HepG2 (cell line): ENCODE measurements around the gene SLC25A25. TPM values are rescaled to one million over a fixed set of nuclear protein-coding genes. Genes with fewer than 3 reads are reported as not detected.

Experiments used
- AFF4 ChIP-seq: sonication (generic); formaldehyde crosslinking; IDR thresholded peaks from 2 replicates; pipeline ENCODE4 v1.4.0; 2020; ENCODE audit warnings: missing genetic modification reagents
- E2F2 ChIP-seq: sonication (generic); formaldehyde crosslinking; IDR thresholded peaks from 2 replicates; pipeline ENCODE4 v1.4.0; 2020; ENCODE audit warnings: missing genetic modification reagents, borderline replicate concordance
- HBP1 ChIP-seq: IDR thresholded peaks from 2 replicates; pipeline ENCODE4 v1.6.1; 2016; ENCODE audit warnings: low read depth, control low read depth
- IKZF4 ChIP-seq: sonication (generic); formaldehyde crosslinking; IDR thresholded peaks from 2 replicates; pipeline ENCODE4 v1.5.1; 2020; ENCODE audit warnings: borderline replicate concordance, mild to moderate bottlenecking, low read depth, missing genetic modification reagents; ENCODE audit errors: not compliant biosample characterization
- IKZF5 ChIP-seq: IDR thresholded peaks from 2 replicates; pipeline ENCODE4 v1.6.1; 2018; ENCODE audit warnings: missing genetic modification reagents, mild to moderate bottlenecking, missing compliant biosample characterization
- KMT2B ChIP-seq: IDR thresholded peaks from 2 replicates; pipeline ENCODE4 v1.6.1; 2016; ENCODE audit warnings: missing genetic modification reagents, missing compliant biosample characterization
- NCOA1 ChIP-seq: sonication (generic); formaldehyde crosslinking; IDR thresholded peaks from 2 replicates; pipeline ENCODE4 v1.9.0; 2021; ENCODE audit warnings: missing genetic modification reagents
- PCBP1 ChIP-seq: fragments of 200-400 bp; formaldehyde crosslinking; IDR thresholded peaks from 2 replicates; pipeline ENCODE4 v1.6.1; 2017; ENCODE audit warnings: mild to moderate bottlenecking, low read depth, low read length, borderline replicate concordance
- PHF5A ChIP-seq: IDR thresholded peaks from one replicate; pipeline ENCODE4 v1.6.1; 2018; ENCODE audit warnings: low read depth, missing genetic modification reagents; ENCODE audit not compliant: unreplicated experiment
- PRMT3 ChIP-seq: sonication (generic); formaldehyde crosslinking; IDR thresholded peaks from 2 replicates; pipeline ENCODE4 v1.8.1; 2022; ENCODE audit warnings: low read depth, mild to moderate bottlenecking, moderate library complexity, missing genetic modification reagents, borderline replicate concordance
- TFDP1 ChIP-seq: IDR thresholded peaks from 2 replicates; pipeline ENCODE4 v1.6.1; 2016; ENCODE audit warnings: missing compliant biosample characterization, missing genetic modification reagents, borderline replicate concordance
- TOPORS ChIP-seq: sonication (generic); formaldehyde crosslinking; IDR thresholded peaks from 2 replicates; pipeline ENCODE4 v1.8.0; 2023; ENCODE audit warnings: mild to moderate bottlenecking, missing genetic modification reagents
- XBP1 ChIP-seq: sonication (generic); formaldehyde crosslinking; IDR thresholded peaks from 2 replicates; pipeline ENCODE4 v1.5.0; 2020; ENCODE audit warnings: missing genetic modification reagents
- ZBTB25 ChIP-seq: IDR thresholded peaks from 2 replicates; pipeline ENCODE4 v1.6.1; 2018; ENCODE audit warnings: missing genetic modification reagents
- ZFX ChIP-seq: sonication (generic); formaldehyde crosslinking; IDR thresholded peaks from 2 replicates; pipeline ENCODE4 v1.4.0; 2020; ENCODE audit warnings: mild to moderate bottlenecking, low read depth, missing genetic modification reagents, moderate library complexity
- ZNF484 ChIP-seq: sonication (generic); formaldehyde crosslinking; IDR thresholded peaks from 2 replicates; pipeline ENCODE4 v1.5.1; 2020; ENCODE audit warnings: mild to moderate bottlenecking, low read depth, missing genetic modification reagents, borderline replicate concordance
- ZNF891 ChIP-seq: sonication (generic); formaldehyde crosslinking; IDR thresholded peaks from 2 replicates; pipeline ENCODE4 v1.5.0; 2020; ENCODE audit warnings: mild to moderate bottlenecking, missing genetic modification reagents
- polyA plus RNA-seq, 8 experiments: library from polyadenylated mRNA; depleted of rRNA in 3 of 8; stranded (reverse) in 7 of 8; unstranded in 1 of 8; fragments of >200 nt; fragmentation: Illumina TruSeq in 4 of 8; extraction: Trizol in 4 of 8; gene quantifications; 2 replicates each; pipeline versions ENCODE4 v1.2.1 to v1.2.3, GENCODE V29; 2011 to 2016; ENCODE audit warnings: low read depth in 4 of 8, missing spikeins in 1 of 8, mixed read lengths in 1 of 8; ENCODE audit not compliant: insufficient read depth in 1 of 8
- total RNA-seq, 5 experiments: library from RNA; depleted of rRNA; stranded (reverse); fragments of >200 nt; fragmentation: Illumina TruSeq; extraction: Trizol; gene quantifications; 2 replicates each; pipeline ENCODE4 v1.2.3, GENCODE V29; 2016; ENCODE audit warnings: low read depth in 1 of 5

SLC25A25 gene
- total and polyA plus RNA-seq, 2 of the 13 experiments (the other 11 are each of a cell fraction or from before 2014, with no cell fraction given): 10.5 to 24.8 TPM

GRCh38 chr9:128034821-128035652 lies 33.0 kb upstream of the SLC25A25 start (continued):
- TF ChIP-seq HBP1 (CRISPR knock-in tag) (no peak), TOPORS (CRISPR knock-in tag) (no peak), E2F2 (CRISPR knock-in tag) (no peak), ZNF891 (CRISPR knock-in tag) (no peak), TFDP1 (no peak), IKZF4 (CRISPR knock-in tag) (no peak), ZFX (CRISPR knock-in tag) (0 out of 2 replicates have a peak, but pooled peaks have one; percentile 27), PRMT3 (no peak), IKZF5 (CRISPR knock-in tag) (peak; percentile 65; the same call in 1 of the 2 replicates), NCOA1 (no peak), XBP1 (CRISPR knock-in tag) (no peak), ZBTB25 (CRISPR knock-in tag) (0 out of 2 replicates have a peak, but pooled peaks have one; percentile 47), AFF4 (CRISPR knock-in tag) (no peak), PCBP1 (no peak), ZNF484 (no peak), PHF5A (CRISPR knock-in tag) (no peak), KMT2B (CRISPR knock-in tag) (no peak)
